K562 (cell line): ENCODE data around the gene SLC1A2. TPM values are rescaled to one million over a fixed set of nuclear protein-coding genes. Genes with fewer than 3 reads are reported as not detected.
A peak's percentile ranks its signal among the peaks of the same experiment; 100 is the strongest.

Experiments used
- BCL6 ChIP-seq: fragments of 250-450 bp; sonication (Bioruptor Pico); IDR thresholded peaks from 2 replicates; pipeline ENCODE4 v1.4.0; 2020
- CC2D1A ChIP-seq: fragments of 450-650 bp; IDR thresholded peaks from 2 replicates; pipeline ENCODE4 v1.6.1; 2017; ENCODE audit warnings: mild to moderate bottlenecking
- CEBPG ChIP-seq, 3 experiments: fragments of 200-800 bp in 1 of 3; sonication (Bioruptor generic) in 1 of 3; sonication (generic) in 1 of 3; formaldehyde crosslinking in 1 of 3; IDR thresholded peaks in 2 of 3; conservative IDR thresholded peaks in 1 of 3; 2 replicates each; pipeline versions ENCODE4 v1.6.1 to v1.8.0; 2016 to 2022; ENCODE audit warnings: missing compliant biosample characterization in 2 of 3, missing genetic modification characterization in 2 of 3, mild to moderate bottlenecking in 1 of 3, missing genetic modification reagents in 1 of 3
- DDX20 ChIP-seq: fragments of 450-650 bp; IDR thresholded peaks from 2 replicates; pipeline ENCODE4 v1.6.1; 2016; ENCODE audit warnings: missing genetic modification characterization, low read depth, mild to moderate bottlenecking, missing compliant biosample characterization, moderate library complexity
- EZH2 ChIP-seq: IDR thresholded peaks from 2 replicates; pipeline ENCODE4 v1.6.1; 2012; ENCODE audit warnings: low read depth, mild to moderate bottlenecking, inconsistent platforms, low read length, borderline replicate concordance
- HDAC1 ChIP-seq, 2 experiments: fragments of 450-650 bp; IDR thresholded peaks; 2 replicates each; pipeline ENCODE4 v1.6.1; 2016 to 2017; ENCODE audit warnings: inconsistent platforms in 1 of 2, mild to moderate bottlenecking in 1 of 2, moderate library complexity in 1 of 2
- JUN ChIP-seq, 2 experiments: sonication (generic) in 1 of 2; formaldehyde crosslinking in 1 of 2; IDR thresholded peaks; 2 replicates each; pipeline versions ENCODE4 v1.6.1 to v1.8.0; 2012 to 2022; ENCODE audit warnings: borderline replicate concordance in 2 of 2, mild to moderate bottlenecking in 2 of 2, improper control_type of control experiment in 1 of 2, low read depth in 1 of 2, low read length in 1 of 2, missing genetic modification reagents in 1 of 2
- KAT7 ChIP-seq: sonication (generic); formaldehyde crosslinking; IDR thresholded peaks from 2 replicates; pipeline ENCODE4 v1.8.0; 2022; ENCODE audit warnings: missing genetic modification reagents, mild to moderate bottlenecking, borderline replicate concordance
- NFXL1 ChIP-seq: fragments of 450-650 bp; formaldehyde crosslinking; IDR thresholded peaks from 2 replicates; pipeline ENCODE4 v1.4.0; 2021; ENCODE audit warnings: mild to moderate bottlenecking
- PHF21A ChIP-seq: fragments of 450-650 bp; IDR thresholded peaks from 2 replicates; pipeline ENCODE4 v1.6.1; 2017; ENCODE audit warnings: low read depth, borderline replicate concordance
- RHOXF2B ChIP-seq: fragments of 250-450 bp; sonication (Bioruptor Pico); conservative IDR thresholded peaks from 2 replicates; pipeline ENCODE4 v1.5.1; 2021
- SETDB1 ChIP-seq: IDR thresholded peaks from one replicate; pipeline ENCODE4 v1.6.1; 2012; ENCODE audit warnings: low read length, control low read depth, inconsistent platforms
- ZNF639 ChIP-seq, 2 experiments: fragments of 200-800 bp in 1 of 2; sonication (Bioruptor generic) in 1 of 2; sonication (generic) in 1 of 2; formaldehyde crosslinking in 1 of 2; IDR thresholded peaks in 1 of 2; conservative IDR thresholded peaks in 1 of 2; 2 replicates each; pipeline versions ENCODE4 v1.5.0 to v1.6.1; 2016 to 2020; ENCODE audit warnings: missing compliant biosample characterization in 1 of 2, missing genetic modification characterization in 1 of 2, missing genetic modification reagents in 1 of 2
- ZNF655 ChIP-seq: fragments of 250-450 bp; sonication (Bioruptor Pico); IDR thresholded peaks from 2 replicates; pipeline ENCODE4 v1.5.0; 2021
- ZNF740 ChIP-seq, 3 experiments: fragments of 200-800 bp in 1 of 3; sonication (Bioruptor generic) in 1 of 3; sonication (generic) in 1 of 3; formaldehyde crosslinking in 1 of 3; IDR thresholded peaks; 2 replicates each; pipeline versions ENCODE4 v1.6.1 to v1.8.0; 2016 to 2022; ENCODE audit warnings: mild to moderate bottlenecking in 2 of 3, missing compliant biosample characterization in 2 of 3, missing genetic modification characterization in 2 of 3, missing genetic modification reagents in 1 of 3
- polyA plus RNA-seq, 8 experiments: library from polyadenylated mRNA; depleted of rRNA in 4 of 8; stranded (reverse) in 5 of 8; unstranded in 3 of 8; fragments of >200 nt; fragmentation: Nextera tagmentation in 2 of 8; fragmentation: Illumina TruSeq in 1 of 8; extraction: Ambion mirVana in 2 of 8; extraction: Trizol in 1 of 8; gene quantifications; 2 replicates each; pipeline versions ENCODE4 v1.2.1 to v1.2.3, GENCODE V29; 2011 to 2014; ENCODE audit warnings: inconsistent platforms in 1 of 8, missing spikeins in 1 of 8
- total RNA-seq, 7 experiments: library from RNA; depleted of rRNA in 6 of 7; stranded (reverse); fragments of >200 nt in 6 of 7; fragmentation: Illumina TruSeq in 2 of 7; extraction: Trizol in 2 of 7; gene quantifications; 2 replicates each; pipeline versions ENCODE4 v1.2.1 to v1.2.3, GENCODE V29; 2011 to 2021; ENCODE audit warnings: low replicate concordance in 1 of 7
- TF ChIP-seq, protein P1 (sequence below): fragments of 450-650 bp; IDR thresholded peaks from 2 replicates; pipeline ENCODE4 v1.6.1; 2017; ENCODE audit warnings: antibody characterized with exemption, mild to moderate bottlenecking

Gene SLC1A2
- total and polyA plus RNA-seq, 9 of the 15 experiments (the other 6 are each of a cell fraction or from before 2014, with no cell fraction given), result 0.03 to 0.07 (median 0.04) TPM; not detected in 5

GRCh38 chr11:35337136-35337913 is 82.0 kb downstream of the SLC1A2 start (continued):
- TF ChIP-seq DDX20 (tag) (peak; percentile 82), KAT7 (CRISPR knock-in tag) (no peak), HDAC1 (IDR thresholded peaks at IDR 0.05) (no peak), CC2D1A (no peak), CEBPG (CRISPR knock-in tag; IDR thresholded peaks at IDR 0.05) (no peak), CEBPG (tag; conservative IDR thresholded peaks at IDR 0.05 in 1 of 2, IDR thresholded peaks at IDR 0.05 in 1 of 2) (peak in 1 of 2 experiments; percentile 70; a peak in 1 of 4 replicates), SETDB1 (no peak), NFXL1 (CRISPR knock-in tag) (0 out of 2 replicates have a peak, but pooled peaks have one; percentile 41), RHOXF2B (no peak), JUN (IDR thresholded peaks at IDR 0.05; ENCODE audit: borderline replicate concordance, low read depth, low read length) (peak; percentile 93), JUN (CRISPR knock-in tag; IDR thresholded peaks at IDR 0.05; ENCODE audit: borderline replicate concordance) (no peak), ZNF639 (CRISPR knock-in tag; conservative IDR thresholded peaks at IDR 0.05 in 1 of 2, IDR thresholded peaks at IDR 0.05 in 1 of 2) (peak in 1 of 2 experiments; percentile 94; a peak in 2 of 4 replicates), ZNF655 (CRISPR knock-in tag) (no peak), ZNF740 (CRISPR knock-in tag; IDR thresholded peaks at IDR 0.05) (no peak), ZNF740 (tag; IDR thresholded peaks at IDR 0.05) (no peak), EZH2 (no peak), BCL6 (peak; percentile 79; the same call in 1 of the 2 replicates), PHF21A (no peak)
- TF ChIP-seq, protein P1, sequence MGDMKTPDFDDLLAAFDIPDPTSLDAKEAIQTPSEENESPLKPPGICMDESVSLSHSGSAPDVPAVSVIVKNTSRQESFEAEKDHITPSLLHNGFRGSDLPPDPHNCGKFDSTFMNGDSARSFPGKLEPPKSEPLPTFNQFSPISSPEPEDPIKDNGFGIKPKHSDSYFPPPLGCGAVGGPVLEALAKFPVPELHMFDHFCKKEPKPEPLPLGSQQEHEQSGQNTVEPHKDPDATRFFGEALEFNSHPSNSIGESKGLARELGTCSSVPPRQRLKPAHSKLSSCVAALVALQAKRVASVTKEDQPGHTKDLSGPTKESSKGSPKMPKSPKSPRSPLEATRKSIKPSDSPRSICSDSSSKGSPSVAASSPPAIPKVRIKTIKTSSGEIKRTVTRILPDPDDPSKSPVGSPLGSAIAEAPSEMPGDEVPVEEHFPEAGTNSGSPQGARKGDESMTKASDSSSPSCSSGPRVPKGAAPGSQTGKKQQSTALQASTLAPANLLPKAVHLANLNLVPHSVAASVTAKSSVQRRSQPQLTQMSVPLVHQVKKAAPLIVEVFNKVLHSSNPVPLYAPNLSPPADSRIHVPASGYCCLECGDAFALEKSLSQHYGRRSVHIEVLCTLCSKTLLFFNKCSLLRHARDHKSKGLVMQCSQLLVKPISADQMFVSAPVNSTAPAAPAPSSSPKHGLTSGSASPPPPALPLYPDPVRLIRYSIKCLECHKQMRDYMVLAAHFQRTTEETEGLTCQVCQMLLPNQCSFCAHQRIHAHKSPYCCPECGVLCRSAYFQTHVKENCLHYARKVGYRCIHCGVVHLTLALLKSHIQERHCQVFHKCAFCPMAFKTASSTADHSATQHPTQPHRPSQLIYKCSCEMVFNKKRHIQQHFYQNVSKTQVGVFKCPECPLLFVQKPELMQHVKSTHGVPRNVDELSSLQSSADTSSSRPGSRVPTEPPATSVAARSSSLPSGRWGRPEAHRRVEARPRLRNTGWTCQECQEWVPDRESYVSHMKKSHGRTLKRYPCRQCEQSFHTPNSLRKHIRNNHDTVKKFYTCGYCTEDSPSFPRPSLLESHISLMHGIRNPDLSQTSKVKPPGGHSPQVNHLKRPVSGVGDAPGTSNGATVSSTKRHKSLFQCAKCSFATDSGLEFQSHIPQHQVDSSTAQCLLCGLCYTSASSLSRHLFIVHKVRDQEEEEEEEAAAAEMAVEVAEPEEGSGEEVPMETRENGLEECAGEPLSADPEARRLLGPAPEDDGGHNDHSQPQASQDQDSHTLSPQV, result peak; percentile 74
